SHP77 (cell line): Measurements from ENCODE around the gene LMX1B.
A peak's percentile ranks its signal among the peaks of the same experiment; 100 is the strongest.
"Not testable (repeated sequence)": the region's sequence is repeated elsewhere in the genome, so short reads cannot be mapped to it uniquely, and the experiment has no call there.

ENCODE experiments used
- DNase-seq, 2 experiments: peaks; one replicate each; lab custom pipeline; 2025; lab: John Stamatoyannopoulos, UW

LMX1B gene

DNA sequence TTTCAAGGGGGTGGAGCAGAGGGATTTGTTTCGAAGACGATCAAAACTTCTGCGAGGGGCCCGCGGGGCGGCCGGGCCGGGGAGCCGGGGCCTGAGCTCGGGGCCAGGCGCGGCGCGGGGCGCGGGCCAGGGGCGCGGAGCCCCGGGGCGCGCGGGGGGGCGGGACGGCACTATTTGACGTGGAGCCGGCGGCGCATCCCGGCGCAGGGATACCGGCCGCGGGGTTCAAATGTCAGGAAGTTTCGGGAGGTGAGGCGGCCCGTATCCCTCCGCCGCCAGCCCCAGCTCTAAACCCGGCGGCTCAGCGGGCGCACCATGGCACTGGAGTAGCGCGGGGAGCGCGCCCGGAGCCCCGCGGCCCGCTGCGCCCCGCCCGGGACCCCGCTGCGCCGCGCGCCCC, at the start of gene LMX1B:
LMX1B (plus strand) TSS at position 278 of the 400 bp plus-strand sequence. CDS start 522 bp downstream, outside the sequence.
- DNase-seq, result peak in 1 of 2 experiments; percentile 30

GRCh38 chr9:126564128-126564527, 49.6 kb upstream of the LMX1B start:
- no peak for DNase-seq

GRCh38 chr9:126564716-126565115, 49.0 kb upstream of the LMX1B start:
- no peak for DNase-seq

DNA sequence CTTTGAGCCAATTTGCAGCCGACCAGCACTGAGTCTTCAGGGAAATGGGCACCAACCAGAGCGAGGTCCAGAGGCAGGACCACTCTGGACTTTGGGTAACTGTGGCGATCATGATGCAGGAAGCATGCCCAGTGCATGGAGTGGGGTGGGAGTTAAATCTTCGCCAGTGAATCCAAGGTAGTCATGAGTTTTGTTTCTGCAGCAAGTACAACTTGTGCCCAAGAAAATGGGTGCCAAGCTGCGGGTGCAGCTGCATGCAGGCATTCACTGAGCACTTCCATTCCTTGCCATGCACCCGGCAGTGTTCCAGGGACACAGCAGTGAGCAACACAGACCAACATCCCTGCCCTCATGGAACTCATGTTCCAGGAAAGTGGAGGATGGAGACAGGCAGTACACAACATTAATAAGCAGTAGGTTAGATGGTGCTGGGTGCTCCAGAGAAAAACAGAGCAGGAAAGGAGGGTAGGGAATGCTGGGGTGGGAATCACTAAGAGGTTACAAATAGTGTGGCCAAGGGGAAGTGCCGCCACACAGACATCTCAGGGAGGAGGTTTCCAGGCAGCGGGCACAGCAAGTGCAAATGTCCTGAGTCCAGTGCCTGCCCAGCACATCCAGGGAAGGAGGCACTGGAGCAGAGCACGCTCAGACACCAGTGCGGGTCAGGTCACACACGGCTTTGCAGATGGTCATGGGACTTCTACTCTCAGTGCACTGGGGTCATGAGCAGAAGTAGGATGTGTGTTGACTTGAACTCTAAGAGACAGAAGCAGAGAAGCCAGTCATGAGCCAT, 48.2 kb upstream of the LMX1B start:
- DNase-seq, result no peak

- no peak for DNase-seq
These were observed 44.7 kb upstream of the LMX1B start for GRCh38 chr9:126569036-126569435.

GRCh38 chr9:126578029-126578428, 35.7 kb upstream of the LMX1B start:
- DNase-seq, result no peak

- DNase-seq, result not testable (repeated sequence)
These were observed 33.4 kb upstream of the LMX1B start for GRCh38 chr9:126580319-126580718.

GRCh38 chr9:126581893-126582292, 31.8 kb upstream of the LMX1B start:
- no peak for DNase-seq

DNA sequence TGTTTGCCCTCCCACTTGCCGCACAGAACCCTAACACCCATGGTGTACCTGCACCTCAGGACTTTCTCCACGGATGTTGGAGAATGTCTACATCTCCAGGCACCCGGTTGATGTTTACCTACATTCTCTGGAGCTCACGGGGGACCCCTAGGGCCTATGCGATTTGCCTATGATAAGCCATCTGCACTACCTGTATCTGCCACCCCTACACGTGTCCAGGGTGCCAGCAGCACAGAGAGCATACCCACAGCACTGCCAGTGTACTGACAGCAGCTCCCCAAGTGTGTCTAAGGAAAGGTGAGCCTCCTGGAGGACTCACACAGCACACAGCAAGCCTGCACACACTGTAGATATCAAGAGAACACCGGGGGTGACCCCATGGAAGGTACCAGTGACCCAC, 31.3 kb upstream of the LMX1B start:
- DNase-seq, result no peak

- DNase-seq, result no peak
These were observed 30.5 kb upstream of the LMX1B start for GRCh38 chr9:126583144-126583760.

DNA sequence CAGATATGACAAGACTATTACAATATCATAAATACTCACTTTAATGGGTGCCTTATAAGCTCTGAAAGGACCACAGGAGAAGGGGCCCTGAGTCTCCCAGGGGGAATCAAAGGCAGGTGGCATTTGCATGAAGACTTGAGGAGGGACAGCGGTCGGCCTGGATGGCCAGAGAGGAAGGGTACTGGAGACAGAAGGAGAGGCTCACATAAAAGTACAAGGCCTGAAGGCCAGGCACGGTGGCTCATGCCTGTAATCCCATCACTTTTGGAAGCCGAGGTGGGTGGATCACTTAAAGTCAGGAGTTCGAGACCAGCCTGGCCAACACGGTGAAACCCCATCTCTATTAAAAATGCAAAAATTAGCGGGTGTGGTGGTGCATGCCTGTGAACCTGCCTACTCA, 29.1 kb upstream of the LMX1B start:
- no peak for DNase-seq

DNA sequence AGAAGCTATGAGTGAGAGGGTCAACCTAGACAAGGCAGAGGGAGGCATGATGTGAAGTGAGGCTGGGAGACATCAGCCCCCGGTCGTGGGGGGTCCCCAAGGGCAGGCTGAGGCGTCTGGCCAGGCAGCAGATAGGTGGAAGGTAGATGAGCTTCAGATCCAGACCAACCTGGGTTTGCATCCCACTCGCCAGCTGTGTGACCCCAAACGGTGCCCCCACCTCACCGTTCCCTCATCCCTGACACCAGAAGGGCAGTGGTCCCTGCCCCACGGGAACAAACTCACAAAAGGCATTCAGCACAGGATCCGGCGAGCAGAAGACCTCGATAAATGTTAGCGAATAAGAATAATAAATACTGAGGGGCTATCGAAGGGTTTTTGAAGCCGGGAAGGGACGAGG, 27.5 kb upstream of the LMX1B start:
- no peak for DNase-seq

GRCh38 chr9:126587187-126588185, 26.2 kb upstream of the LMX1B start:
- no peak for DNase-seq

DNA sequence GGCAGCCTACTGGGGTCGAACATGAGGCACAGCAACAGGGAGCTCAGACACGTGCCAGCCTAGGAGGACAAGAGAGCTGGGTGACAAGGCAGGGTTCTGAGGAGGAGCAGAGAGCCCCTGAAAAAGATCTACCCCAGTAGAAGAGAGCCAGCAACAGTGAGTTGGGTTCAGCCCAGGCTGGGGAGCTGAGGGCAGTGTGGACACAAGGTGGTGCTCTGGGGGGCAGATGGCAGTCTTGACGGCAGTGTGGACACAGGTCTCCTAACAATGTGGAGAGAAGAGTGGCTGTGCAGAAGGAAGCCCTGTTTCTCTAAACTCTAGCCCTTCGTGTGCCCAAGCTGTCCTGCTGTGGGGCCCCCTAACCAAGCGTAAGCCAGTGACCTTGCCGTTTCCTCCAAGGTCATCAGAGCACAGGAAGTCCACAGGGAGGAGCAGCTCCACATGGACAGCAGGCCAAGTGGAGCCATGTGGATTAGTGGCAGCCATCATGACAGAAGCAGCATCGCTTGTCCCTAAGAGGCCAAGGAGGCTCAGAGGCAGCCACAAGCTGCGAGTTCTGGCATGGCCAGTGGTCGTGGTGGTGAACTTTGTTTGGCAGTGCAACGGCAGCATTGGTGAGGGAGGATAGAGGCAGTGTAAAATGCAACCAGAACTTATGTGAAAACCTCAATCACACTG, 25.1 kb upstream of the LMX1B start:
- no peak for DNase-seq

GRCh38 chr9:126589349-126589748, 24.4 kb upstream of the LMX1B start:
- peak; percentile 18 to 22 for DNase-seq

GRCh38 chr9:126591083-126591482, 22.6 kb upstream of the LMX1B start:
- DNase-seq, result no peak

DNA sequence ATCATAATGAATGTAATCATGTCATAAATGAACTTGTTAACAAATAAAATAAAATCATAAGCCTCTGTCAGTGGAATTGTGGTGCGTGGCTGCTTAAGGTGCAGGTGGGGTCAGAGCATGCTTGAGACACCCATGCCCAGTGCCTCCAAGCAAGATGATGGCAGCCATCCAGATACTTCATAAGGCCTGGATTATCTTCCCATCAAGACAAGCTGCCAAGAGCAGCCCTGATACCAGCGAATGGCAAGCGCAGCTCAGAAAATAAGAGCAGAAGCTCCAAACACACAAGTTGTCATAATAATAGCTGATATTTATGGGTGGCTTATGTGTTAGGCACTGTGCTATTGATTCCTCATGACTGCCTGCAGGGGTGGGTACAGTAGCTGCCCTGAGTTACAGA, 21.8 kb upstream of the LMX1B start:
- DNase-seq, result no peak

DNA sequence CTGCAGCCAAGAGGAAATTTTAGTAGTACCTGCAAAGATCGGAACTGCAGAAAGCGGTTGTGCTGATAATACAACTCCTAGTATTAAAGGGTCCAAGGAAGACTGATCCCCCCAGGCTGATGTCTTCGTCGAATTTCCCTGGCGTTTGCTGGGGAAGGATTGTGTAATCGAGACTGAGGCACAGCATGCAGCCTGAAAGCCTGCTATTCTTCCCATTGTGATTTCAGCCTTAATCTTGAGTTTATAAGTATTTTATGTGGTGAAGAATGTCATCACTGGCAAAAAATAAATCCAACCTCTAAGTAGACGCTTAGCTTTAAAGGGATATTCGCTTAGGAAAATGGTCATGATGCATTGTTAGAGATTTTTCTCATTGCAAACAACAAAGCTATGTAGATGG, 21.3 kb upstream of the LMX1B start:
- DNase-seq, result no peak

- no peak for DNase-seq
These were observed 17.7 kb upstream of the LMX1B start for GRCh38 chr9:126595982-126596381.

GRCh38 chr9:126599047-126599650, 14.6 kb upstream of the LMX1B start:
- no peak for DNase-seq
